SU-DHL-6 (cell line): ENCODE results near the gene MYLK3.

Source experiments
- EZH2phosphoT487 ChIP-seq: fragments of 200-600 bp; sonication (generic), shearing (Covaris generic); conservative IDR thresholded peaks from 2 replicates; pipeline ENCODE4 v1.6.1; 2018; ENCODE audit warnings: mild to moderate bottlenecking, antibody characterized with exemption, low read length, moderate library complexity, mixed read lengths
- TF ChIP-seq, protein P1 (sequence below): fragments of 200-600 bp; sonication (generic); IDR thresholded peaks from one replicate; pipeline ENCODE4 v1.5.1; 2017; ENCODE audit warnings: antibody characterized with exemption, mild to moderate bottlenecking, low read length, moderate library complexity; ENCODE audit not compliant: insufficient read depth, poor library complexity, severe bottlenecking

DNA sequence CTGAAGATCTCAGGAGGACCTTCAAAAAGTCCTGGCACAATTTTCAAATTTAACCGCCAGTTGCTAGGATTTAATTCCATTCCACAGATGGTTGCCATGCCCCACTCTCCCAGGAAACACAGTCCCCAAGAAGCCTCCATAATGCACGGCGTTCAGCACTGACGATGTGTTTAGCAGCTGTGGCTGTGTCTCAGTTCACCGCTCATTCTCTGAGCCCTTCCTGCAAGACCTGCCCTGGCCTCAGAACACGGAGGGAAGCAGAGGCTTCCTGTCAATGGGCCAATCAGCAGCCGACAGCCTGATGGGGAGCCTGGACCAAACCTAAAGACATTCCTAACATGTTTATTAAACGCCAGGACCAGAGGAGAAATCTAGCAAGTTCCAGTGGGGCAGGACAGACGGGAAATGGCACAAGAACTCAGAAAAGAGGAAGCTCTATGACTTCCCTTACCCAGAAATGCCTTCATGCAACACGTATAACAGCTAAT, 4.9 kb downstream of the MYLK3 start:
- TF ChIP-seq, protein P1, sequence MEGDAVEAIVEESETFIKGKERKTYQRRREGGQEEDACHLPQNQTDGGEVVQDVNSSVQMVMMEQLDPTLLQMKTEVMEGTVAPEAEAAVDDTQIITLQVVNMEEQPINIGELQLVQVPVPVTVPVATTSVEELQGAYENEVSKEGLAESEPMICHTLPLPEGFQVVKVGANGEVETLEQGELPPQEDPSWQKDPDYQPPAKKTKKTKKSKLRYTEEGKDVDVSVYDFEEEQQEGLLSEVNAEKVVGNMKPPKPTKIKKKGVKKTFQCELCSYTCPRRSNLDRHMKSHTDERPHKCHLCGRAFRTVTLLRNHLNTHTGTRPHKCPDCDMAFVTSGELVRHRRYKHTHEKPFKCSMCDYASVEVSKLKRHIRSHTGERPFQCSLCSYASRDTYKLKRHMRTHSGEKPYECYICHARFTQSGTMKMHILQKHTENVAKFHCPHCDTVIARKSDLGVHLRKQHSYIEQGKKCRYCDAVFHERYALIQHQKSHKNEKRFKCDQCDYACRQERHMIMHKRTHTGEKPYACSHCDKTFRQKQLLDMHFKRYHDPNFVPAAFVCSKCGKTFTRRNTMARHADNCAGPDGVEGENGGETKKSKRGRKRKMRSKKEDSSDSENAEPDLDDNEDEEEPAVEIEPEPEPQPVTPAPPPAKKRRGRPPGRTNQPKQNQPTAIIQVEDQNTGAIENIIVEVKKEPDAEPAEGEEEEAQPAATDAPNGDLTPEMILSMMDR: no peak
- no peak for TF ChIP-seq EZH2phosphoT487
